ENCODE measurements around the gene DLG2.

- TF ChIP-seq POLR2AphosphoS5 (IDR thresholded peaks at IDR 0.05), result no peak
- no peak for TF ChIP-seq CTCF (IDR thresholded peaks at IDR 0.05)
These were observed 978.7 kb downstream of the DLG2 start for GRCh38 chr11:84648471-84648870.
